PC-9 (cell line): ENCODE measurements around the gene TBCD. TPM values are rescaled to one million over a fixed set of nuclear protein-coding genes. Genes with fewer than 3 reads are reported as not detected.

Source experiments
- BruUV-seq: library from RNA; stranded (reverse); fragments of 400-500 nt; replicated peaks from 2 replicates; lab custom pipeline; 2021; lab: Mats Ljungman, UMichigan
- CTCF ChIA-PET: fragments of 300-600 bp; sonication (Branson Sonifier 250); formaldehyde crosslinking; loops from one replicate; lab custom pipeline; 2022; ENCODE audit warnings: antibody characterized with exemption; lab: Charles Lee
- POLR2A ChIA-PET: fragments of 300-600 bp; sonication (Branson Sonifier 250); formaldehyde crosslinking; loops from one replicate; lab custom pipeline; 2022; ENCODE audit warnings: antibody characterized with exemption; ENCODE audit not compliant: unreplicated experiment; lab: Charles Lee
- DNase-seq, 2 experiments: peaks; one replicate each; pipeline versions ENCODE4 v3.0.0 to v3.0.0-alpha.2; 2015 to 2022; ENCODE audit warnings: mixed read lengths in 1 of 2
- H2AFZ ChIP-seq: fragments of 200-600 bp; sonication (generic); 2 replicates; pipeline ENCODE4 v1.8.1; 2017; ENCODE audit warnings: antibody characterized with exemption
- H3F3A ChIP-seq: fragments of 200-600 bp; sonication (generic); 2 replicates; pipeline ENCODE4 v1.8.1; 2017; ENCODE audit warnings: antibody characterized with exemption, mild to moderate bottlenecking, low read depth; ENCODE audit not compliant: insufficient read depth
- H3K27ac ChIP-seq: fragments of 200-600 bp; sonication (generic); 2 replicates; pipeline ENCODE4 v1.6.1; 2016; ENCODE audit warnings: mixed run types
- H3K27me3 ChIP-seq: fragments of 200-600 bp; sonication (generic); 2 replicates; pipeline ENCODE4 v1.6.1; 2016; ENCODE audit warnings: low read depth, mixed run types; ENCODE audit not compliant: insufficient read depth
- H3K36me3 ChIP-seq: fragments of 200-600 bp; sonication (generic); 2 replicates; pipeline ENCODE4 v1.6.1; 2016; ENCODE audit warnings: low read depth, mixed run types
- H3K4me1 ChIP-seq: fragments of 200-600 bp; sonication (generic); replicated peaks from 2 replicates; pipeline ENCODE4 v1.6.1; 2016; ENCODE audit warnings: mixed run types; ENCODE audit not compliant: insufficient read depth
- H3K4me2 ChIP-seq: fragments of 200-600 bp; sonication (generic); 2 replicates; pipeline ENCODE4 v1.6.1; 2017; ENCODE audit warnings: mixed run types
- H3K4me3 ChIP-seq: fragments of 200-600 bp; sonication (generic); 2 replicates; pipeline ENCODE4 v1.6.1; 2016; ENCODE audit warnings: mixed run types
- H3K79me2 ChIP-seq: fragments of 200-600 bp; sonication (generic); 2 replicates; pipeline ENCODE4 v1.6.1; 2017; ENCODE audit warnings: low read depth, mixed run types
- H3K9me2 ChIP-seq: fragments of 200-600 bp; sonication (generic); 2 replicates; pipeline ENCODE4 v1.8.1; 2017; ENCODE audit warnings: mild to moderate bottlenecking; ENCODE audit not compliant: insufficient read depth
- H3K9me3 ChIP-seq: fragments of 200-600 bp; sonication (generic); 2 replicates; pipeline ENCODE4 v1.8.1; 2016; ENCODE audit warnings: low read depth; ENCODE audit not compliant: insufficient read depth
- H4K20me1 ChIP-seq: fragments of 200-600 bp; sonication (generic); 2 replicates; pipeline ENCODE4 v1.8.1; 2017; ENCODE audit not compliant: insufficient read depth
- CTCF ChIP-seq: fragments of 200-600 bp; sonication (generic); conservative IDR thresholded peaks from 2 replicates; pipeline ENCODE4 v1.6.1; 2017; ENCODE audit warnings: mixed run types, antibody characterized with exemption, mild to moderate bottlenecking, moderate library complexity
- EZH2 ChIP-seq: fragments of 200-600 bp; sonication (generic); IDR thresholded peaks from 2 replicates; pipeline ENCODE4 v1.8.0; 2017; ENCODE audit warnings: antibody characterized with exemption, low read depth
- intact Hi-C: fragments of 100-400 bp; cut with micrococcal nuclease; formaldehyde crosslinking; loops from one replicate; pipeline ENCODE4 v1.10.0; 2022; ENCODE audit not compliant: unreplicated experiment
- total RNA-seq: library from RNA; stranded (reverse); gene quantifications from 2 replicates; pipeline ENCODE4 v1.2.3, GENCODE V29; 2021

TBCD gene
- total RNA-seq, 1 experiment from 2014 or later, result 115 TPM

- peaks cover 43% of the 10 kb centered on the region for H3K79me2 ChIP-seq
- H3K27ac ChIP-seq, result peak overlapping the region; percentile 100
- H2AFZ ChIP-seq, result peak overlapping the region; percentile 3; the same call in 1 of the 2 replicates
- H4K20me1 ChIP-seq, result no peaks in the 10 kb centered on the region
- peaks cover 26% of the 10 kb centered on the region for H3F3A ChIP-seq
- ChIA-PET POLR2A (interaction anchor here (0.6 to 1.0 kb wide), 2 partner anchors 13 to 20 kb away, joined by 4 to 5 read pairs; no protein-coding TSS in a partner anchor), CTCF (interaction anchor here (0.6 to 1.9 kb wide), 6 partner anchors 9 to 95 kb away, joined by 3 to 6 read pairs (median 4); no protein-coding TSS in a partner anchor)
- no TSS peak for BruUV-seq
- H3K4me1 ChIP-seq, result peaks cover 42% of the 10 kb centered on the region
- H3K27me3 ChIP-seq, result no peaks in the 10 kb centered on the region
- intact Hi-C loops, result loop anchor here (1.0 kb wide), 2 partner anchors 13 to 38 kb away; no protein-coding TSS in a partner anchor
- no peaks in the 10 kb centered on the region for H3K36me3 ChIP-seq
- no peaks in the 10 kb centered on the region for H3K9me2 ChIP-seq
- no peak for TF ChIP-seq CTCF
- TF ChIP-seq EZH2, result no peak
- peak overlapping the region; percentile 93 for H3K4me2 ChIP-seq
- H3K4me3 ChIP-seq, result peak overlapping the region; percentile 54; the same call in 1 of the 2 replicates
- no peaks in the 10 kb centered on the region for H3K9me3 ChIP-seq
- DNase-seq, result peak; percentile 64 to 81
Measured at GRCh38 chr17:82876149-82876548, 124.3 kb downstream of the TBCD start.

- Histone ChIP-seq H3K4me2 (peak overlapping the region; percentile 93), H3K27me3 (no peaks in the 10 kb centered on the region), H3K4me1 (peaks cover 42% of the 10 kb centered on the region), H4K20me1 (no peaks in the 10 kb centered on the region), H3K36me3 (no peaks in the 10 kb centered on the region), H2AFZ (peak overlapping the region; percentile 3; the same call in 1 of the 2 replicates), H3K9me3 (no peaks in the 10 kb centered on the region), H3F3A (peaks cover 26% of the 10 kb centered on the region), H3K27ac (peak overlapping the region; percentile 100), H3K4me3 (peak overlapping the region; percentile 54; the same call in 1 of the 2 replicates), H3K79me2 (peaks cover 43% of the 10 kb centered on the region), H3K9me2 (no peaks in the 10 kb centered on the region)
- CTCF ChIA-PET, result interaction anchor here (0.6 to 1.9 kb wide), 7 partner anchors 9 to 95 kb away, joined by 3 to 6 read pairs (median 4); no protein-coding TSS in a partner anchor
- POLR2A ChIA-PET, result interaction anchor here (0.6 to 1.0 kb wide), 3 partner anchors 13 to 21 kb away, joined by 4 to 5 read pairs (median 5); no protein-coding TSS in a partner anchor
- no peak; the same call in 1 of the 2 replicates for TF ChIP-seq CTCF
- no peak for TF ChIP-seq EZH2
- intact Hi-C loops, result loop anchor here (1.0 kb wide), 2 partner anchors 13 to 38 kb away; no protein-coding TSS in a partner anchor
- peak; percentile 68 to 70 for DNase-seq
- no TSS peak for BruUV-seq
Measured at GRCh38 chr17:82876602-82877379, 124.9 kb downstream of the TBCD start.

GRCh38 chr17:82878527-82878926, 126.7 kb downstream of the TBCD start:
- H3K27me3 ChIP-seq, result no peaks in the 10 kb centered on the region
- DNase-seq, result no peak
- ChIA-PET CTCF (interaction anchor here (0.6 to 0.7 kb wide), 3 partner anchors 40 to 195 kb away, joined by 3 to 8 read pairs (median 4); no protein-coding TSS in a partner anchor), POLR2A (no interaction called here)
- peaks cover 41% of the 10 kb centered on the region for H3K4me1 ChIP-seq
- H3K36me3 ChIP-seq, result no peaks in the 10 kb centered on the region
- peaks cover 26% of the 10 kb centered on the region for H3F3A ChIP-seq
- no peak overlapping the region for H3K4me3 ChIP-seq
- intact Hi-C loops, result no loop called here
- H3K79me2 ChIP-seq, result peaks cover 40% of the 10 kb centered on the region
- no peak overlapping the region for H3K4me2 ChIP-seq
- no peaks in the 10 kb centered on the region for H4K20me1 ChIP-seq
- no TSS peak for BruUV-seq
- H3K9me2 ChIP-seq, result no peaks in the 10 kb centered on the region
- H2AFZ ChIP-seq, result no peak overlapping the region
- H3K27ac ChIP-seq, result no peak overlapping the region
- H3K9me3 ChIP-seq, result no peaks in the 10 kb centered on the region
- TF ChIP-seq CTCF (no peak), EZH2 (no peak)
